GM19467 (cell line): Measurements from ENCODE around the gene BRCA1.
"Not testable (repeated sequence)": the region's sequence is repeated elsewhere in the genome, so short reads cannot be mapped to it uniquely, and the experiment has no call there.

Experiments used
- ATAC-seq: cut with Tn5 transposase; IDR thresholded peaks from one replicate; pipeline ENCODE4 v1.9.1; 2021; ENCODE audit warnings: mild to moderate bottlenecking, moderate library complexity; ENCODE audit not compliant: unreplicated experiment

Gene BRCA1

GRCh38 chr17:43070257-43070656 lies 54.9 kb downstream of the BRCA1 start:
- no peak for ATAC-seq

GRCh38 chr17:43069368-43069898 lies 55.7 kb downstream of the BRCA1 start:
- no peak for ATAC-seq

GRCh38 chr17:43068570-43069367 lies 56.4 kb downstream of the BRCA1 start:
- no peak for ATAC-seq

- ATAC-seq = no peak
Observed at GRCh38 chr17:43062984-43063638, 62.1 kb downstream of the BRCA1 start.

GRCh38 chr17:43056051-43056450 lies 69.1 kb downstream of the BRCA1 start:
- no peak for ATAC-seq

GRCh38 chr17:43053008-43053407 lies 72.2 kb downstream of the BRCA1 start:
- not testable (repeated sequence) for ATAC-seq

- no peak for ATAC-seq
Observed at GRCh38 chr17:43051969-43052368, 73.2 kb downstream of the BRCA1 start.

GRCh38 chr17:43044024-43044423 lies 81.1 kb downstream of the BRCA1 start:
- ATAC-seq = no peak

- ATAC-seq = no peak
Observed at GRCh38 chr17:43043307-43043706, 81.9 kb downstream of the BRCA1 start.

- no peak for ATAC-seq
Observed at GRCh38 chr17:43042025-43042628, 83.0 kb downstream of the BRCA1 start.

GRCh38 chr17:43040655-43041054 lies 84.5 kb downstream of the BRCA1 start:
- ATAC-seq = no peak

- no peak for ATAC-seq
Observed at GRCh38 chr17:43039646-43040045, 85.5 kb downstream of the BRCA1 start.

GRCh38 chr17:43034894-43035293 lies 90.3 kb downstream of the BRCA1 start:
- ATAC-seq = no peak

GRCh38 chr17:43033948-43034881 lies 90.9 kb downstream of the BRCA1 start:
- ATAC-seq = no peak

GRCh38 chr17:43031666-43032065 lies 93.5 kb downstream of the BRCA1 start:
- ATAC-seq = no peak

- no peak for ATAC-seq
Observed at GRCh38 chr17:43030137-43030767, 94.9 kb downstream of the BRCA1 start.

- no peak for ATAC-seq
Observed at GRCh38 chr17:43028221-43028861, 96.8 kb downstream of the BRCA1 start.

- no peak for ATAC-seq
Observed at GRCh38 chr17:43027091-43028032, 97.8 kb downstream of the BRCA1 start.

GRCh38 chr17:43026595-43026994 lies 98.6 kb downstream of the BRCA1 start:
- no peak for ATAC-seq
